HG03521 (cell line): ENCODE data around the gene PSMD9.
"Not testable (repeated sequence)": the region's sequence is repeated elsewhere in the genome, so short reads cannot be mapped to it uniquely, and the experiment has no call there.

ENCODE experiments used
- ATAC-seq: cut with Tn5 transposase; IDR thresholded peaks from one replicate; pipeline ENCODE4 v1.9.1; 2021; ENCODE audit warnings: mild to moderate bottlenecking, moderate library complexity; ENCODE audit not compliant: unreplicated experiment

PSMD9 gene

DNA sequence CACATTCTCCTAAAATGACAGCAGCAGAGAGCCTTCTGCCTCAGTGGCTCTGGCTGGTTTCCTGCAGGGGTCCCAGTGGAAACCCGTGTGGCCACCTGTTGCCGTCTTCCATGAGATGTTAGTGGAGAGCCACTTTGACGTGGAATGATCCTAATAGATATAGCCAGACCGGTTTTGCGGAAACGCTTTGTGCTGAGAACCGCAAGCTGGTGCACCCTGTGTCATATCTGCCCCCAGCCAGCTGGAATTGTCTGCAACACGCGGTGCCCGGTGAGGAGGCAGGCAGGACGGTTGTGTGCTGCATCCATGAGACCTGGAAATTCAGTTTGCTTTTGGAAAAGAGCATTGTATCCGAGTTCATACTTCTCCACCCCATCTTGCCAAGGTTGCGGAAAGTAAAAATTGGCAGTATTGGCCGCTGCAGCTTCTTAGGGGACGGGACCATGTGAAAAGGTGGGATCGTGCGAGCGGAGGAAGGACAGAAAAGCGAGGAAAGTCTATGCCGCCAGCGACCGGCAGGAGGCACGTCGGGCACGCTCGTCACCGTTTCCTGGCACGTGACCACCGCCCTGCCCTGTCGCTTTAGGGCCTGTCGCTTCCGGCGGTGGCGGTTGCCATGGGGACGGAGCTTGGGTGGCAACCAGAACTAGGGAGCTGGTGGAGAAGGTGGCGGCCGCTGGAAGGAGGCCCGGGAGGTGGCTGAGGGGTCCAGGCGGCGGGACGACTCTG, 29.5 kb downstream of the PSMD9 start, which contains the start of gene CFAP251:
Gene CFAP251 (plus strand): TSS at position 643 of the 729 bp plus-strand sequence. CDS start 2,714 bp downstream, outside the sequence.
- ATAC-seq: peak; percentile 97

DNA sequence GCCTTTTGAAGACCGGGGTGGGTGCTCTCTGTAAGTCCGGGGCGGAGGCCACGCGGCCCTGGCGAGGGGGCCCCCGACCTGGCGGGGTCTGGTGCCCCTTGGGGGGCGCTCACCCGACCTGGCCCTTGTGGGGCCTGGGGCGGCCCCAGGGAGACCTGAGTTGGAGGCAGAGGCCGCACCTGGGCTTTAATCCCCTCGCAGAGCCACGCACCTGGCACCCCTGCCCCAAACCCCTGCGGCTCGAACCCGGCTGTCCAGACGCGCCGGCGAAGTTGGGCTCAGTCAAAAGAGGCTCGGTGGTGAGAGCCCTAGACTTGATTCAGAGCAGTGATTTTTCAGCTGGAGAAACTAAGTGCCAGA, 30.1 kb downstream of the PSMD9 start:
- no peak for ATAC-seq

DNA sequence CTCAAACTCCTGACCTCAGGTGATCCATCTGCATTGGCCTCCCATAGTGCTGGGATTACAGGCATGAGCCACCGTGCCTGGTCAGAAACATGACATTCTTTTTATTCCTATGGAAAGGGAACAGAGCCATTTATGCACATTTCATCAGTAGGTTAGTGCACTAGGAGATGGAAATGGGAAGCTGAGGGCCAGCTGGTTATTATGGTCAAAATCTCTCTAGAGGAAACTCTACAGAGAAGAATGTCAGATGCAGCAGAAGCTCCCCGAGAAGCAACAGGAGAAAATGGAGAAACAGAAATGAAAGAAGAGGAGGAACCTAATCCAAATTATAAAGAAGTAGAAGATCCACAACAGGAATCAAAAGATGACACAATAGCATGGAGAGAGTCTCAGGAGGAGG, 32.5 kb downstream of the PSMD9 start:
- ATAC-seq: no peak

DNA sequence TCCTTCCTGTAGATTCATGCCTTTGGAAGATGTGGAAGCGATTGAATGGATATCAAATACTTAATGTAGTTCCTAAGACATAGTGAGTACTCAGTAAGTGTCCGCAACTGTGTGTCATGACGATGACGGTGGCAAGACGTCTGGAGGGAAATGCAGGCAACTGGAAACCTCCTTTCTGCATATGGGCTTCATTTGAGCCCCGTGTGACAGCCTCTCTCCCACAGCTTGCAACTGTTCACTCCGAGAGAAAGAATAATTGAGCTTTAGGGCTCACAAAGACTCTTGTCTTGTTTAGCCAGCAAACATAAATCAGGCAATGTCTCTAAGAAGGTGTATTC, 36.7 kb downstream of the PSMD9 start:
- no peak for ATAC-seq

DNA sequence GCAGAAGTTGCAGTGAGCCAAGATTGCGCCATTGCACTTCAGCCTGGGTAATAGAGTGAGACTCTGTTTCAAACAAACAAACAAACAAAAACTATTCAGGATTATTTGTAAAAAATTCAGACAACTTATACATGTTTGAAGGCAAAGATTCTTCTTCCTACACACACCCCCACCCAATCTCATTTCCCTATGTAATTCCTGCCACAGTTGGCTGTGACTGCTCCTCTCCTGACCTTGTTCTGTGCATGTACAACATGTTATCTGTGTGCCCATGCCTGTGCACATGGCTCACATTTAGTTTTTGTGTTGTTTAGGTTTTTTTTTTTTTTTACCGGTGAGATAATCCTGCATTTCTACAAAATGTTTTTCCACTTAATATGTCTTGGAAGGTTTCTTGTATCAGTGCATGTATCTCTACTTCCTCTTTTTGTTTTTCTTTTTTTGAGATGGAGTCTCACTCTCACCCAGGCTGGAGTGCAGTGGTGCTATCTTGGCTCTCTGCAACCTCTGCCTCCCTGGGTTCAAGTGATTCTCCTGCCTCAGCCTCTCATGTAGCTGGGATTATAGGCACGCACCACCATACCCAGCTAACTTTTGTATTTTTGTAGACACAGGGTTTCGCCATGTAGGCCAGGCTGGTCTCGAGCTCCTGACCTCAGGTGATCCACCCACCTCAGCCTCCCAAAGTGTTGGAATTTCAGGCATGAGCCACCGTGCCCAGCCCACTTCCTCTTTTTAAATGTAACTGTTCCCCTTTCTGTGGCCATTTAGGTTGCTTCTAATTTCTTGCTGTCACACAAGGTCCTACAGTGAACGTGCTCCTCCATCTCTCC, 38.5 kb downstream of the PSMD9 start:
- no peak for ATAC-seq

DNA sequence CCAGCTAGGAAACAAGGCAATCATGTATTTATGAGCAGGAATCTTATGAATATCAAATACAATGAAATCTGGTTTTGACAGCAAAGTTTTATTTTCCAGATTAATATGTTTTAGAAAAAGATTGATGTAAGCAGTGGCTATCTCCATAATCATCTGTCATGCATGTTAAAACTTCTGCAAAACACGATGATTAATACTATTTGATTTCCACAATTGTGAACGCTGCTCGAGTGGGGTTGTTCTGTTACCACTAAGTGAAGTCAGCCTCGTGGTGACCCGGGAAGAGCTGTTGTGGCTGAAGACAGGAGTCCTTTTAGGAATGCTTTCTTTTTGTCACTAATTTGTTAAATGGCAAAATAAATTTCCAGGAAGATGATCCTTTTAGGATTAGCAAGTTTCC, 39.2 kb downstream of the PSMD9 start:
- no peak for ATAC-seq

DNA sequence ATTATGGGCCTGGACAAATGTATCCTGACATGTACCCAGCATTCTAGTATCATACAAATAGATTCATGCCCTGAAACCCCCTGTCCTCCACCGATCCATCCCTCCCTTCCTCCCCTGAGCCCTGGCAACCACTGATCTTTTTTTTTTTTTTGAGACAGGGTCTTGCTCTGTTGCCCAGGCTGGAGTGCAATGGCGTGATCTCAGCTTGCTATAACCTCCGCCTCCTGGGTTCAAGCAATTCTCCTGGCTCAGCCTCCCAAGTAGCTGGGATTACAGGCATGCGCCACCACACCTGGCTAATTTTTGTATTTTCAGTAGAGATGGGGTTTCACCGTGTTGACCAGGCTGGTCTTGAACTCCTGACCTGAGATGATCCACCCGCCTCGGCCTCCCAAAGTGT, 41.0 kb downstream of the PSMD9 start:
- ATAC-seq: not testable (repeated sequence)

DNA sequence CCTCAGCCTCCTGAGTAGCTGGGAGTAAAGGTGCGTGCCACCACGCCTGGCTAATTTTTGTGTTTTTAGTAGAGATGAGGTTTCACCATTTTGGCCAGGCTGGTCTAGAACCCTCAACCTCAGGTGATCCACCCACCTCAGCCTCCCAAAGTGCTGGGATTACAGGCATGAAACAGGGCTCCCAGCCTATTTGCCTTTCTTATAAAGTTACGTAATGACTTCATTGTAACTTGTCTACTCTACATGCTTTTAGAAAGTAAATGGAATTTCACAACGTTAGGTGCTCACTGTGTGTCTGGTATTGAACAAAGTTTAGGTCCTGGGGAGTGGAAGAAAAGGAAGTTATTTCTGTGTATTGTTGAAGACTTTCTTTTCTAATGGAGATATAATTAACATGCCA, 42.3 kb downstream of the PSMD9 start:
- ATAC-seq: no peak

DNA sequence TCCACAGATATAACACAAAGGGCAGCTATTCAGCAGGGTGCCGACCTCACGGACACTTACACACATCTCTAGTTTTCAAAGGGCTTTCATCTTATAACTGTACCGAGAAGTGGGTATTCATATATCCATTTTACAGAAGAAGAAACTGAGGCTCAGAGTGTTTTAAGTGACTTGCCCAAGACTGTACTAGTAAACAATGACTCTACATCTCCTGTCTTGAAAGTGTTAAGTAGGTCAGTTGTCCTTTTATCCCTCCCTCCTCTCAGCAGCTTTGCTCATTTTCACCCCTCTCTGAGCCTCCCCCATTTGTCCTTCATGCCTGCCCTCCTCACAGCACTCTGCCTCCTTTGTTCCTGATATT, 43.6 kb downstream of the PSMD9 start:
- ATAC-seq: no peak

DNA sequence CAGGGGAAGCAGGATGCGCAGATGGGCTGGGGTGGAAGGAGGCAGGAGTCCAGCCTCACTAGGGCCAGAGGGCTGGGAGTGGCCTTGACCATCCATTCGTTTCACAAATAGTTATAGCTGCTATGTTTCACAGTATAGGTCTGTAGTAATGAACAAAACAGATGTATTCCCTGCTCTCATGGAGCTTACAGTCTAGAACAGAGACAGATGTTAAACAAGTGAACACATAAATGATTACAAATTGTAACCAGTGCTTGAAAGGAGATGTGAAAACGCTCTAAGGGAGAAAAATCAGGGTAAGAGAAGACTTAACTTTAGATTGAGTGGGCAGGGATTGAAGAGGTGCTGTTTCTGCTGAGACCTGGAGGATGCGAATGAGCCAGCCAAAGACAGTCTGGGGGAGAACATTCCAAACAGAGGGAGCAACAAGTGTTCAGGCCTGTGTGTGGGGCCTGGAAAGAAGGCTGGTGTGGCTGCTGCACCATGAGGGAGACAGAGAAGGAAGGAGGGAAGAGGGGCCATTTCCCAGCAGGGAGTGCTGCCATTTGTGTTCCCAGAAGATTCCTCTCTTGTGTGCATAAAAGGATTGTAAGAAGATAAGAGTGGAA, 44.4 kb downstream of the PSMD9 start:
- no peak for ATAC-seq

DNA sequence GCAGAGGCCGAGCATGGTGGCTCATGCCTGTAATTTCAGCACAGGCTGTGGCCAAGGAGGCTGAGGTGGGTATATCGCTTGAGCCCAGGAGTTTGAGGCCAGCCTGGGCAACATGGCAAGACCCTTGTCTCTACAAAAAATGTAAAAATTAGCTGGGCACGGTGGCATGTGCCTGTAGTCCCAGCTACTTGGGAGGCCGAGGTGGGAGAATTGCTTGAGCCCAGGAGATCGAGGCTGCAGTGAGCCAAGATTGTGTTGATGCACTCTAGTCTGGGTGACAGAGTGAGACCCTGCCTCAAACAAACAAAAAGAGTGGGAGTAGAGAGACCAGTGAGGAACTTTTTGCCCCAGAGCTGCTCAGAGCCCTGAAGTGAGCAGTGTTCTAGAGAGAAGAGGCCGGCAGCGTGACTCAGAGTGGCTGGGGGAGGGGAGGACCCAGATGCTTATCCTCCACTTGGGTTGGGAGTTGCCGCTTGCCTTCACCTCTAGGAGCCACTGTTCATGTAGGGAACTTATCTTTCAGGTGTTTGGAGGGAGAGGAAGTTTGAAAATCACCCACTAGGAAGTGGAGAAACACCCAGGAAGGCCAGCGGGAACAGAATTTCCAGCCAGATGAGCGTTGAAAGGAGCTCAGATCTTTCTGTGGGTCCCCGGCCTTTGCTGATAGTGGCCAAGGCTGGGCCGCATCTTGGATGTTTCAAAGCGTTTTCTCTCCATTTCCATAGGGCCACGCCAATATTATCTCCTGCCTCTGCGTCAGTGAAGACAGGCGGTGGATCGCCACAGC, 45.1 kb downstream of the PSMD9 start:
- ATAC-seq: no peak

DNA sequence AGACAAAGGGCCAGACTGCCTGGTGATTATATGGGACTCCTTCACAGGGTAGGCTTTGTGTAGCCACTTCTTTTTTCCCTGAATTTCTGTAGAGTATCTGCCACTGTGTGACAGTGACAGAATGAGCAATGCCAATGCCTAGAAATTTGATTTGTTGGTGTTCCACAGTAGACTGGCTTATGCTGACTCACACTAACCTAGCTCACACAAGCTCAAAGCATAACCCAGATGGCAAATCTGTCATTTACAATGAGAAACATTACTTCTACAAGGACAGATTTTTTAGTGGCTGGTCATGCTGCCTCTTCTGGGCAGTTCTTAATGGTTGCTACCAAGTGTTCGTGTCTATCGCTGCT, 45.7 kb downstream of the PSMD9 start:
- no peak for ATAC-seq

DNA sequence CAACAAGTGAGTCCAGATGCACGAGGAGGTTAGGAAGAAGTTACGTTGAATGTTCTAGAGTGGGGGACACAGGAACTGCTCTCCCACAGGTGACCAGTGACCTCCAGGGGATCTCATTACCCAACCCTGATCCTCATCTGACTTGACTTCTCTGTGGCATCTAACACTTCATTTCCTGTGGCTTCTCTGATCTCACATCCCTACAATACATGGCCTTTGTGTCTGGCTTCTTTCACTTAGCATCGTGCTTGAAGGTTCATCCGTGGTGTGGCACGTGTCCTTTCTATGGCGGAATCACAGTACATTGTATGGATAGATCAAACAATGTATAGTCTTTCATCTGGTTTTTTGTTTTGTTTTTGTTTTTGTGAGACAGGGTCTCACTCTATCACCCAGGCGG, 49.1 kb downstream of the PSMD9 start:
- no peak for ATAC-seq

DNA sequence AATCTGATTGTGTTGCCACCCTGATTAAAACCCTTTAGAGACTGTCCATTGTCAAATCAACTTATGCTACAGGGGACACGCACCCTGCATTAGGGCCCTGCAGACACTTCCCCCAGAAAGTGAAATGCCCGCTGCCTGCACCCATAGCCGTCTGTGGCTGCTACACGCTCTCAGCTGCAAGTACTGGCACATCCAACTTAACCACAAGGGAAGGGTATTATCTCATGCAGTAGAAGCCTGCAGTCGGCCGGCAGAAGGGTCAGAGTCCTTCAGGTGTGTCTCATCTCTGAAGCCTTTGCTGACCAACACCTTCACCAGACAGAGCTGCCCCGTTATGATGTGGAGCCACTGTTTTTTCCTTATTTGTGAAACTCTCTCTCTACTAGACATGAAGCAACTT, 50.6 kb downstream of the PSMD9 start:
- ATAC-seq: no peak

DNA sequence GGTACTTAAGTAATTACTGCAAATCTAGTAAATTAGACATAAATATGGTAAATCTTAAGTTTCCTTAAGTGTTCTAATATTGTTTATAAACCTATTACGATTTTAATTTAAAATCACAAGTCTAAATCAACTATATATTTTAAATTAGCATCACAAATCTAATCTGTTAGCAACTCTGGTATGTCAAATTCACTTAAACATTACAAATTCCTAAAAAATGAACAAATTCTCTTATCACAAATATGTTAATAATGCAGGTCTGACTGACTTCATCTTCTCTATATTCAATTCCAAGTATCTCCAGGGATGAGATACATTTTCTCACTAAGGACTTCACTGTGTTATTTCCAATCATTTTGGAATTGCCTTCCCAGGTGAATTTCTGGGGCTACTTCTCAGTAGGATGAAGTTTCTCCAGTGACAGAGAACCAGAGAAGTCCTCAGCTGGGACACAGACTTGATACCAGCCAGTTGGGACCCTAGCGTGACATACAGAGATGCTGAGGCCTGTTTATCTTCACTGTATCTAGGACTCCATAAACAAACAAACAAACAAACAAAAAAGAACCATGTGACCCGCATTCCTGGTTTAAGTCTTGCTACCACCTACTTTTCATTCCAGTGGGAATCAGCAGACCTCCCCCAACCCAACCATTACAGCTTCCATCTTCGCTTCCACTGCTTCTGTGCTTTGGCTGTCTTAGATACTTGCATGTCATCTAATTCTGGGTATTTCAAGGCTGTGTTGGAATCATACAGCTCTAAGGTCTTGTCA, 51.6 kb downstream of the PSMD9 start:
- ATAC-seq: no peak

DNA sequence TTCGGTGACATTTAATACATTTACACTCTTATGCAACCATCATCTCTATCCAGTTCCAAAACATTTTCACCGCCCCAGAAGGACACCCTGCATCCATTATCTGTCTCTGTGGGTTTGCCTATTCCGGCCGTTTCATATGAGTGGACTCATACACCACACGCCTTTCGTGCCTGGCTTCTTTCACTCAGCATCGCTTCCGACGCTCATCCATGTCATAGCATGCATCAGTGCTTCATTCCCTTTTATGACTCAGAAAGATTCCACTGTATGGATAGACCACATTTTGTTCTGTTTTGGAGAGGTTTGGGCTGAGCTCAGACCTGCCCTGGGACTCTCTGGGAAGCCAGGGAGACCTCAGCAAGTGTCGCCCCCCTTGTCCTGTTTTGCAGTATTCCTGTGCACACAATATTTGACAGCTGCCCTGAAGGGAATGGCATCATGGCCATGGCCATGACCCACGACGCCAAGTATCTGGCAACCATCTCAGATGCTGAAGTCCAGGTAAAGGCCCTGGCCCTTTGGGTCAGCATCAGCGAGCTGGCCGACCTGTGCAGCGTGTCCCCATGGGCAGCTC, 53.6 kb downstream of the PSMD9 start:
- ATAC-seq: no peak

DNA sequence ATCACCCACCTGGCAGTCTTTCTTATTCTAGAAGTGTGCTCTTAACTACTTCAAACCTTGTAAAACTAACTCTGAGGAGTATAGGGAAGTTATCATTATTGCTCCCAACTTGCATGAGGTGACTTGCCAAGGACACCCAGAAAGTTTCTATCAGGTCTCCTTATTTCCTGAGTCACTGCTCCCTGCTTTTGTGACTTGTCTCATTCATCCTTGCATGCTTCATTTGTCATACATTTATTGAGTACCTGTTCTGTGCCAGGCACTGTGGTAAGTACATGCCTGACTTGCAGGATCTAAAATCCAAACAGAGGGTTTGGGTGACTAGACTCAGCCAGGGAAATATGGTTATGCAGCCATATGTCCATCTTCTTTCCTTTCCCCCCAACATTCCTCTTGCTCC, 55.3 kb downstream of the PSMD9 start:
- no peak for ATAC-seq

DNA sequence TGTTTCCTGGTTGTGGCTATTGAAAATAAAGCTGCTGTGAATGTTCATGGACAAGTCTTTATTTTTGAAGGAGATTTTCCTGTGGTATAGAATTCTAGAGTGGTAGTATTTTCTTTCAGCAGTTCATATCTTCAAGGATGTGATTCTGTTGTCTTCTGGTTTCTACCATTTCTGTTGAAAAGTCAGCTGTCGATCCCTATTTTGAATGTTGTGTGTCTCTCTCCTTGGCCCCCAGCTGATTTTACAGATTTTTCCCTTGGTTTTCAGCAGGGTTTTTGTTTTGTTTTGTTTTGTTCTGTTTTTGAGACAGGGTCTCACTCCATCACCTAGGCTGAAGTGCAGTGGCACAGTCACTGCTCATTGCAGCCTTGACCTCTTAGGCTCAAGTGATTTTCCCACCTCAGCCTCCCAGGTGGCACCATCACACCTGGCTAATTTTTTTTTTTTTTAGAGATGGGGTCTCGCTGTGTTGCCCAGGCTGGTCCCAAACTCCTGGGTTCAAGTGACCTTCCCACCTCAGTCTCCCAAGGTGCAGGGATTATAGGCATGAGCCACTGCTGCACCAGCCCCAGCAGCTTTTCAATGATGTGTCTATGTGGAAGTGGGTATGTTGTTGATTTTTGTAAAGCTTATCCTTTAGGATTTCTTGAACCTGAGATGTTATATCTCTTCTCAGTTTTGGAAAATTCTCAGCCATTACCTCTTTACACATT, 57.9 kb downstream of the PSMD9 start:
- ATAC-seq: no peak

DNA sequence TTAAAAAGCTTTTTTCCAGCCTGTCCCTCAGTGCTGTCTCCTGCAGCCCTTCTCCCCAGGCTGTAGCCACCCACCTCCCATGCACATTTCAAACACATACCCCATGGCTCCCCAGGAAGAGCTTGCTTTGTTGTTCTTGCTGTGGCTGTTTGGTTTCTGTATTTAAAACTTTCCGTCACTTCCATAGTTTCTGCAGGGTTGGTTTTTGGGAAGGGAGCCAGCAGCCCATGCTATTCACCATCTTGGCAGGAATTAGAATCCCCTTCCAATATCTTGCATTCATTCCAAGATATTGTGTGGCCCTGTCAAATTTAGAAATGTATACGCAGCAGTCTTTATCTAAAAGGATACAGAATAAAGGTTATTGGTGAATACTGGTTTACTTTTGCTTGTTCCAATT, 59.4 kb downstream of the PSMD9 start:
- ATAC-seq: no peak
